Measurements from ENCODE around the gene KIF25. TPM values are rescaled to one million over a fixed set of nuclear protein-coding genes. Genes with fewer than 3 reads are reported as not detected.

The KIF25 gene
- total RNA-seq, 1 experiment from 2014 or later, result 0.59 TPM

GRCh38 chr6:168067081-168067759 lies 69.7 kb downstream of the KIF25 start:
- Histone ChIP-seq H4K20me1 (ENCODE audit: control insufficient read depth, insufficient read depth, insufficient read length) (no peaks in the 10 kb centered on the region), H2BK120ac (ENCODE audit: low read depth, low read length, poor library complexity, severe bottlenecking) (no peak overlapping the region), H3K79me2 (ENCODE audit: insufficient read depth, low read length) (no peaks in the 10 kb centered on the region), H3K4ac (ENCODE audit: low read depth, low read length) (no peak overlapping the region), H2BK20ac (ENCODE audit: low read depth, low read length, poor library complexity, severe bottlenecking) (no peak overlapping the region), H3K9me3 (ENCODE audit: control insufficient read depth, low read depth, low read length) (no peaks in the 10 kb centered on the region), H2BK15ac (ENCODE audit: low read depth, low read length) (no peak overlapping the region), H3K4me2 (ENCODE audit: insufficient read depth, insufficient read length, low read length) (no peak overlapping the region), H3K27ac (ENCODE audit: insufficient read length, low read depth, low read length) (no peak overlapping the region), H3K79me1 (ENCODE audit: insufficient read depth, low read depth, low read length, poor library complexity, severe bottlenecking) (no peaks in the 10 kb centered on the region), H3K27me3 (ENCODE audit: insufficient read depth, low read length) (no peaks in the 10 kb centered on the region), H3K18ac (ENCODE audit: insufficient read length, low read depth, low read length) (no peak overlapping the region), H3K9ac (ENCODE audit: extremely low read depth, insufficient read length, low read length) (no peak overlapping the region), H2AFZ (ENCODE audit: low read length) (no peak overlapping the region), H3K23me2 (ENCODE audit: insufficient read length, low read depth, low read length, poor library complexity, severe bottlenecking) (no peaks in the 10 kb centered on the region), H2BK12ac (ENCODE audit: insufficient read length, low read depth, low read length) (no peak overlapping the region), H3T11ph (ENCODE audit: low read length) (no peak overlapping the region), H4K8ac (replicated peaks; ENCODE audit: insufficient read length, low read depth, low read length) (no peak overlapping the region), H3K4me1 (ENCODE audit: insufficient read depth, low read length) (no peaks in the 10 kb centered on the region), H2BK5ac (ENCODE audit: insufficient read length, low read length) (no peak overlapping the region), H2AK5ac (ENCODE audit: insufficient read length, low read length) (no peak overlapping the region), H3K56ac (ENCODE audit: insufficient read length, low read depth, low read length) (no peak overlapping the region), H4K5ac (ENCODE audit: insufficient read length, low read depth, low read length) (no peak overlapping the region), H3K14ac (ENCODE audit: insufficient read depth, low read length) (no peak overlapping the region), H3K23ac (ENCODE audit: insufficient read length, low read depth, low read length) (no peak overlapping the region), H4K91ac (ENCODE audit: insufficient read length, low read depth, low read length) (no peak overlapping the region)
- Mint-ChIP-seq H3K4me3 (no peak overlapping the region), H3K36me3 (ENCODE audit: insufficient read depth in 1 of 3, low read depth in 3 of 3) (no peaks in the 10 kb centered on the region), H3K4me1 (peaks cover 0 to 4% of the 10 kb centered on the region in 2 experiments; a peak in 1 of 4 replicates), H3K27me3 (ENCODE audit: low read depth) (peaks cover 2% of the 10 kb centered on the region), H3K27ac (no peak overlapping the region), H3K9me3 (no peaks in the 10 kb centered on the region)
- DNase-seq, result no peak
- TF ChIP-seq CTCF (conservative IDR thresholded peaks at IDR 0.05), result no peak
- WGBS (ENCODE audit: extremely low coverage, insufficient read length, low lambda C conversion rate), result no CpG with 5 or more reads among the region's 24 CpGs

All from H9 (cell line).